Measurements from ENCODE around the gene NKX6-1.

The NKX6-1 gene

DNA sequence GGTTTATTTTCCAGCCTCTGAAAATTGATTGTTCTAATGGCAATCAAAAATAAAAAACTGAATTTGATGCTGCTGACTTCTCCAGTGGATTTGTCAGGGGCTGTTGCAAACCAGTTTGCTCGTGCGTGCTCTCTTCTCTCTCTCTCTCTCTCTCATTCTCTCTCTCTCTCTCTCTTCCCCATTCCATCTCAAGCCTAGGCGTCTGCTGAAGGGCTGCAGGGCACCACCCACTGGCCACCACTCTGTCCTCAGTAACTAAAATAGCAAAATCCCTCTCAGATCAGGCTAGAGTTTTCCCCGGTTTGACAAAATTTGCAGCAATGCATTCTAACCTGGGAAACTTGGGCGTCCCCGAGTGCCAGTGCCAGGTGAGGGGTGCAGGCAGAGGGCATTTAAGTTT lies 19.4 kb downstream of the NKX6-1 start:
- DNase-seq (ENCODE audit: low read depth in 2 of 2), result no peak

DNA sequence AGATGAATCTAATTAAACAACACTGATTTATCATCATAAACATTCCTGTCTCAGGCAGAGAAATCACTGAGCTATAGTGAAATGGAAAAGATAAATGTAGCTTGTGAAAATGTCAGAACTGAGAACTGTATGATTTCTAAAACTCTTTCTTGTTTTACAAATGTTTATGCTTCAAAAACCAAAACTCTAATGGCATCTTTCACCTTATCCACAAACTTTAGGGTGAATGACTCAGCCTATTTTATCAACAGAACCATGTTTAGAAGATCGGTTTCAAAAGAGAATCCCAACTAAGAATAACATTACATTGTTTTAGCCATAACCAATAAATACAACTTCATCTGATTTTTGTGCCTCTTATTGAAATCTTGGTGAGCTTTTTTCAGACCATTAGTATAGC lies 21.4 kb downstream of the NKX6-1 start:
- no peak for DNase-seq (ENCODE audit: low read depth in 2 of 2)

DNA sequence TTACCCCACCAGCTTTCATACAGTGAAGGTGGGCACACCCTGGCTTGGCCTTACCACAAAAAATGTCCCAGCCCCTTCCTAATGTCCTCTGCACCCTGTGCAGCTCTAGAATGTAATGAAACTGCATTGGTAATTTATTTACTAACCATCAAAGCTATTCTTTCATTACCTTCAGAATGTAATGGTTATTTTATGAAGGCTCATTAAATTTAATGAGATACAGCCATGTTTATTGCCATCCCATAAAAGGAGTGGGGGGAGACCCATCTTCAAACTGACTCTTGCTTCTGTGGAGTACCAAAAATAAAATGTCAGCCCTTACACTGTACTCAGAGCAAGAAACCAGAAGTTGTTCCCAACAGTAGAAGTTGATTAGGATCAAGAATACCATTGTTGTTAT lies 25.0 kb downstream of the NKX6-1 start:
- no peak for DNase-seq (ENCODE audit: low read depth in 2 of 2)

DNA sequence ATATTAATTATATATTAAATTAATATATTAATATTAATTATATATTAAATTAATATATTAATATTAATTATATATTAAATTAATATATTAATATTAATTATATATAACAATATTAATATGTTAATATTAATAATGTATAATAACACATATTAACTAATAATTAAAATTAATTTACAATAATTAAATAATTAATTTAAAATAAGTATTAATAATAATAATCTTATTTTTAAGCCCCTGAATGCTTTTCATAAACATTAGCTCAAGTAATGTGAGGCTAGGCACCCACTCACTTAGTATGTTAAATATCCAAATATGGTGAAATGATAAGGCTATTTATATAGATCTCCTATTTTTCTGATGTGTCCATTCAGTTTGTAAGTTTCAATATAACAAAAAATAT lies 26.9 kb downstream of the NKX6-1 start:
- DNase-seq (ENCODE audit: low read depth in 2 of 2), result no peak

DNA sequence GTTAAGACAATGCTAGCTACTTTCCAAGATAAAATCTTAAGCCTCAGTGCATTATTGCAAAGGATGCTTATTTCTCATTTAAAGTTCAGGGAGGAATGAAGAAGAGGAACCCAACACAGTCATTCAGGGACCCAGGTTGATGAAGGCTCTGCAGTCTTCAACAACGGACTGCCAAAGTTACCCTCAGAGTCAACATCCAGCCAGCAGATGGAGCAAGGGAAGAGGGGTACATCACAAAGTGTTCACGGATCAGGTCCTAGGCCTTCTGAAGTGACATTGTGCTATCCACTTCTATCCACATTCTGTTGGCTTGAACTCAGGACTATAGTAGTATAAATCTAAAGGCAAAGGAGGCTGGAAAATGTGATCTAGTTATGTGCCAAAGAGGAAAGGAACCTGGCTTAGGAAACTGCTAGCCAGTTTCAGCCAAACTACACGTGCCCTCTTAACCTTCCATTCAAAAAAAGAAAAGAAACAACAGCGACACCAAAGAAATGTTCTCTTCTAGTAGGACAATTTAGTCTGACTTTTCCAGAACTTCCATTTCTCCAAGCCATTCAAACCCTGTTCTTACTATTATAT lies 28.8 kb downstream of the NKX6-1 start:
- DNase-seq (ENCODE audit: low read depth in 2 of 2), result no peak

DNA sequence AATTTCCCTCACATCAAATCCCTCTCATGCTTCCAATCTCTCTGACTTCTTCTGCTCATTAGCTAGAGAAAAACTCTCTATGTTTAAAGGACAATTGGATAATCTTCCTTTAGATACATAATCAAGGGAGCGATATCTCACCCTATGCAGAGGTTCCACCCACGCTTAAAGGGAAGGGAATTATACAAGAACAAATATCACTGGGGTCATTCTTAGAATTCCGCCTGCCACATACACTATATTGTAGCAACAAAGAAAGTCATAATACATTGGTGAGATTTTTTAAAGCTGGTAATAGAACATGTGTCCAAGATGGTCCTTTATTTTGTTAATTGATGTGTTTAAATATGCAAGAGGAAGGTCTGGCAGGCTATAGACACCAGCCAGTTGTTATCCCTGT lies 31.5 kb downstream of the NKX6-1 start:
- DNase-seq (ENCODE audit: low read depth in 2 of 2), result no peak

DNA sequence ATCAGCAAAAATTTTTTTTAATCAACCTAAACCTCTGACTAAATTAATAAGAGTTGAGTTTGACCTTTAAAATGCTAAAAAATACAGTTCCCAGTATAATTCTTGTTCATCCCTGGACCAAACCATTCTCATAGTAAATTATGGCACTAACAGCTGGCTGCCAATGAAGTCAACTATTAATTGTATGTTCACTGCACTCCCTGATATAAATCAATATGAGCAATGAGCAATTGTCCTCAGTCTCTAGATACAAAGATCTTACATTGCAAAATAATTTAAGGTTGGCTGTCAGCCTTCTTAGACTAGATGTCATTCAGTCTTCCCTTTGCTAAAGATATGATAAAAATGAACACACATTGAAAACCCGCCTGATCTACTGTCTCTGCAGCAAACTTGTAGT lies 39.3 kb downstream of the NKX6-1 start:
- DNase-seq (ENCODE audit: low read depth in 2 of 2), result no peak

DNA sequence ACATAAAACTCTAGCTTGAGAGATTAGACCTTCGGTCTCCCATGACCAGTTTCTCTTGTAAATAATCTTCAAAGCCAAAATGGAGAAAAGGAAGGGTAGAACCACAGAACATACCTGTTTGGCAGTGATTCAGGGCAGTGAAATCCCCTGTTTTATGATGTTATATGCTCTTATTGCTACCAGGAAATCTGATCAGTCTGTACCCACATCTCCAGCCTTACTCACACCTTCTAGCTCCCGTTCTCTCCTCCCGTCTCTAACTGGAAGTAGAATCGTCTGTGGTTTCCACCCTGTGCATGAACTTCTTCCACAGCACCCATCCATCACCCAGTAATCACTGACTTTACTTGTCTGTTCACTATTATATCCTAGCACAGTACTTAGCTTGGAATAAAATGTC lies 42.9 kb downstream of the NKX6-1 start:
- DNase-seq (ENCODE audit: low read depth in 2 of 2), result no peak

DNA sequence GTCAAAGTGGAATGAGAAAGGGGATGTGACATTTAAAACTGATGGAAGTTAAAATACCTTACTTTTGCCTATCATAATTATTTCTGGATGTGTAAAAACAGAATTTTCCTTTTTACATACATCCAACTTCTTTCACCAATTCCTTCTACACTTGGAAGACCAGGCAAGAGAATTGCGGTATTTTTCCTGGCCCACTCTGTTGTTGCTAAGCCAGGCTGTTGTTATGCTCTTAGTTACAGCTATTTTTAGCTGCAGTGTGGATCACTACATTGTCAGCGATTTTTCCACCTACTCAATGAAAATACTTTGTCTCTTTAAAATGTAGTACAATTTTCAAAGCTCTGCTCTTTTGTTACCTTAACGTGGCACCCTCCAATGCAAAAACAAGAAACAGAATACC lies 43.4 kb downstream of the NKX6-1 start:
- no peak for DNase-seq (ENCODE audit: low read depth in 2 of 2)

DNA sequence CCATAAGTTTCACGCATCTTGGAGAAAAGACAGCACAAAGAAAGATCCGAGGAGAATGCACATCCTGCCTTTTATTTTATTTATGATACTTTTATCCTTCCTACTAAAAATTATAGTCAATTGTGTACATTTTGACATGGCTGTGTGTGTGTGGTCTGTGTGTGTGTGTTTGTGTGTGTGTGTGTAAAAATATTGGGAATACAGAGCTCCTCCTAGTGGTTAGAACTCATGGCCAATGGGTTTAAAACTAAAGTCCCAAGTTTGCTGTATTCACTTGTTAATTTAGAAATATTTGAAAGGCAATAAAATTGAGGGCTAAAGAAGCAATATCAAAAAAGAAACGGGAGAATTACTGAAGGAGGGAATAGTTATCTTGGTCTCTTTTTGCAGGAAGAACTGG lies 47.5 kb downstream of the NKX6-1 start:
- DNase-seq (ENCODE audit: low read depth in 2 of 2), result no peak

DNA sequence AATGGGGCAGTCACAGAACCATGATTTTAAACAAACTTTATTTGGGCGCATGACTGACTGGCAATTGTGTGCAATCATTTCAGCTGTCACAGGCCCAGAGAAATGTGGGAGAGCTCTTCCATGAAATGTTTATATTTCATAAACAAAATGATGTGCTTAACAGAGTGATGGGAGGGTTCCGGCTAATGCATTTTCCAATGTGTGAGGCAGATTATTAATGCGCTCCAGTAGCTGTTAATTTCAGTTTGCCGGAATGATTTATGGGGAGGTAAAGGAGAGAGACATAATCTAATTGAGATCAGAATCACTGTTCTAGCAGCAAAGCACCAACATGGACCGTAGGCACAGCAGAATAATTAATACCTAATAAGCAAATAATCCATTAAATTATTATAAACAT lies 55.6 kb downstream of the NKX6-1 start:
- DNase-seq (ENCODE audit: low read depth in 2 of 2), result no peak

DNA sequence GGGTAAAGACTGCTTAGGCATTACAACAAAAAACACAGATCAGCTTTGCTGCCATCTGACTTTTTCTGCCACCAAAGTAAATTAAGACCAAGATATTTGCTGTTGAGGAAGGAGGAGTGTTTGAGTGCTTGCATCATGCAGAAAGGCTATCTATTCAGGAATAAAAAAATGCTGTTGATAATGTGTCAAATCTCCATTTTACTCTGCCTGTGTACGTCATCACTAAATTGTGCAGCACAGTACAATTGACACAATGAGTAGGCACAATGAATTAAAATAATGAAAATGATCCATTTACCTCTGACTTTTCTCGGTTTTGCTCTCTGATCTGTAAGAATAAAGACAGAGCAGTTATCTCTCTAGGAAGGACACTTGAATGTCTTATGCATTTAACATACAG lies 56.3 kb downstream of the NKX6-1 start:
- no peak for DNase-seq (ENCODE audit: low read depth in 2 of 2)
